ENCODE measurements around the gene ASAP3.
A peak's percentile ranks its signal among the peaks of the same experiment; 100 is the strongest.

The ASAP3 gene

DNA sequence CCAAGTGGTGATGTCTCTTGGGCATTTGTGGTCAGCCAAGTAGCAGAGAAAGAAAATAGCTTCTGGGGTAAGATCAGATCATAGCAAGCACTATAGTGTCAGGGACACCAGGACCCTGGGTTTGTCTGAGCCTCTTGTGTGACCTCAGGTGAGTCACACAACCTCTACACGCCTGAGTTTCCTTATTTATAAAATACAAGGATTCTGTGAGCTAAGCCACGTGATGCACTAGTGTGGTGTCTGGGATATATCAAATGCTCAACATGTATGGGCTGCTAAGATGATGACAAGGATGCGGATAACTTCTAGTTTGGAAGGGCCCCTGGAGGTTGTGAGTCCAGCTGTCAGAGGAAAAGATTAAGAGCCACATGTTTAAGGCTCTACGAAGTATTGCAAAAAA lies 89.8 kb downstream of the ASAP3 start:
- TF ChIP-seq SIN3A (IDR thresholded peaks at IDR 0.05; ENCODE audit: borderline replicate concordance, insufficient read depth, low read length) (peak; percentile 21; the same call in 1 of the 2 replicates), TAF1 (IDR thresholded peaks at IDR 0.05; ENCODE audit: borderline replicate concordance, insufficient read depth, low read length) (no peak), REST (IDR thresholded peaks at IDR 0.05; ENCODE audit: insufficient read depth in 1 of 2, low read depth in 2 of 2, low read length in 2 of 2) (no peak), POLR2AphosphoS5 (IDR thresholded peaks at IDR 0.05; ENCODE audit: low read depth, low read length) (no peak; the same call in 1 of the 2 replicates)

DNA sequence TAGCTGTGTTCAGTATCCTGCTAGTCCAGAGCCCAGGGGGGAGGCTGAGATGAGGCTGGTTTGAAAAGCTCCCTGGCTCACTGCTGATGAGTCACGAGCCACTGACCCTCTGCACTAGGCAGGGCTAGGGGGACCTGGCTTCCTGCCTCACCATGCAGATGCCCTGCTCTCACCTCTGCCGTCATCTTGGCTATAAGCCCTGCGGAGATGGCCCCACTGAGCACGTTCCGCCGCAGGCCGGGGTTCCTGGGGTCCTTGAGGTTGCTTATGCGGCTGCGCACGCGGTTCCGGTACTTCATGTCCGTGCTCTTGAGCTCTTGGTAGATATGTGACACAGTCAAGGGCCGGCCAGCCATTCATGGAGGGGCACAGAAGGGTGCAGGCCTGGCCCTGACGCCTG lies 90.3 kb downstream of the ASAP3 start:
- TF ChIP-seq POLR2AphosphoS5 (IDR thresholded peaks at IDR 0.05; ENCODE audit: low read depth, low read length) = peak; percentile 38; the same call in 1 of the 2 replicates
- TF ChIP-seq FOXP2 (optimal IDR thresholded peaks at IDR 0.05; ENCODE audit: borderline replicate concordance, extremely low read depth, extremely low read length, insufficient read depth) = peak; percentile 54
- TF ChIP-seq TAF1 (IDR thresholded peaks at IDR 0.05; ENCODE audit: borderline replicate concordance, insufficient read depth, low read length) = no peak

GRCh38 chr1:23392125-23392855 lies 91.7 kb downstream of the ASAP3 start:
- TF ChIP-seq REST (IDR thresholded peaks at IDR 0.05; ENCODE audit: insufficient read depth in 1 of 2, low read depth in 2 of 2, low read length in 2 of 2) = no peak
- TF ChIP-seq FOXP2 (optimal IDR thresholded peaks at IDR 0.05; ENCODE audit: borderline replicate concordance, extremely low read depth, extremely low read length, insufficient read depth) = no peak
- no peak for TF ChIP-seq POLR2AphosphoS5 (IDR thresholded peaks at IDR 0.05; ENCODE audit: low read depth, low read length)
- no peak for TF ChIP-seq TAF1 (IDR thresholded peaks at IDR 0.05; ENCODE audit: borderline replicate concordance, insufficient read depth, low read length)
- TF ChIP-seq SIN3A (IDR thresholded peaks at IDR 0.05; ENCODE audit: borderline replicate concordance, insufficient read depth, low read length) = no peak

DNA sequence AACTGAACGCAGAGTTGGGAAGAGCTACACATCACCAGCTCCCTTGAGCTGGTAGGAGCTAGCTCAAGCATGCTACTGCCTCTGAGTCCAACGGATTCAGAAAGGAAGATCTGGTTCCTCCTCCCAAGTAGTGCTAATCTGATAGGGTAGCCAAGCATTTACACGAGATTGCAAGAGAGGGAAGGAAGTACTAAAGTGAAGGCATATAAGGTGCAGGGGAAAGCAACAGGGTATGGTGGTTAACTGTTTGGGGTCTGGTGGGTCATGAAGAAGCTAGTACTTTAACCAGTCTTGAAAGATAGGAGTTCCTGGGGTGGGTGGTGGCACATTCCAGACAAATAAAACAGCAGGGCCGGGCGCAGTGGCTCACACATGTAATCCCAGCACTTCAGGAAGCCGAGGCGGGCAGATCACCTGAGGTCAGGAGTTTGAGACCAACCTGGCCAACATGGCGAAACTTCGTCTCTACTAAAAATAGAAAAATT lies 94.1 kb downstream of the ASAP3 start:
- no peak for TF ChIP-seq TAF1 (IDR thresholded peaks at IDR 0.05; ENCODE audit: borderline replicate concordance, insufficient read depth, low read length)
- TF ChIP-seq REST (IDR thresholded peaks at IDR 0.05; ENCODE audit: insufficient read depth in 1 of 2, low read depth in 2 of 2, low read length in 2 of 2) = no peak
- no peak for TF ChIP-seq FOXP2 (optimal IDR thresholded peaks at IDR 0.05; ENCODE audit: borderline replicate concordance, extremely low read depth, extremely low read length, insufficient read depth)
- no peak for TF ChIP-seq POLR2AphosphoS5 (IDR thresholded peaks at IDR 0.05; ENCODE audit: low read depth, low read length)
- no peak for TF ChIP-seq SIN3A (IDR thresholded peaks at IDR 0.05; ENCODE audit: borderline replicate concordance, insufficient read depth, low read length)

DNA sequence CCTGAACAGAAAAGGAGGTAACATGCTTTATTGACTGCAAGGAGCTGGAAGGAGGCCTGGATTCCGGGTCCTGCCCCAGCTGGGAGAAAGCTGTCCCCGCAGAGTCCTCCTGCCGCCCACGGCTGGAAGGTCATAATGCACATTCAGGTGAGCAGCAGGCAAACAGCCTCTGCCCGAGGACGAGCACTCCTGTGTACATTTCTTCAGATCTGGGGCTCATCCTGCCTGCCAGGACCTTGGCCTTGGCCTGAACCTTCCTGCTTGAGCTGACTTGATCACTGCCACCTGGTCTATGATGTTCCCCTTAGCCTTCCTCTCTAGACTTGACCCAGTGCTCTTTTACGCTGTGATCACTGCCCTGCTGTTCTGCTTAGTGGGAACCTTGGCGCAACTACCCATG lies 96.5 kb downstream of the ASAP3 start:
- no peak for TF ChIP-seq REST (IDR thresholded peaks at IDR 0.05; ENCODE audit: insufficient read depth in 1 of 2, low read depth in 2 of 2, low read length in 2 of 2)
- TF ChIP-seq SIN3A (IDR thresholded peaks at IDR 0.05; ENCODE audit: borderline replicate concordance, insufficient read depth, low read length) = no peak
- no peak for TF ChIP-seq POLR2AphosphoS5 (IDR thresholded peaks at IDR 0.05; ENCODE audit: low read depth, low read length)
- no peak for TF ChIP-seq FOXP2 (optimal IDR thresholded peaks at IDR 0.05; ENCODE audit: borderline replicate concordance, extremely low read depth, extremely low read length, insufficient read depth)
- no peak for TF ChIP-seq TAF1 (IDR thresholded peaks at IDR 0.05; ENCODE audit: borderline replicate concordance, insufficient read depth, low read length)
